Endothelial cell of umbilical vein (primary cell): ENCODE measurements around the gene BDP1. TPM values are rescaled to one million over a fixed set of nuclear protein-coding genes. Genes with fewer than 3 reads are reported as not detected.

Source experiments
- BruUV-seq: library from RNA; stranded (reverse); fragments of 400-500 nt; replicated peaks from 2 replicates; lab custom pipeline; 2021; lab: Mats Ljungman, UMichigan
- CTCF ChIA-PET: fragments of 300-600, 350-600 bp; sonication (Branson Sonifier 250); formaldehyde crosslinking; loops from one replicate; lab custom pipeline; 2021; ENCODE audit warnings: antibody characterized with exemption, inconsistent platforms; lab: Charles Lee
- POLR2A ChIA-PET: fragments of 300-600, 350-600 bp; sonication (Branson Sonifier 250); formaldehyde crosslinking; loops from one replicate; lab custom pipeline; 2021; ENCODE audit warnings: antibody characterized with exemption, inconsistent platforms; lab: Charles Lee
- DNase-seq: peaks from one replicate; pipeline ENCODE4 v3.0.0-alpha.2; 2011; ENCODE audit warnings: low read depth, low spot score
- FAIRE-seq: peaks from 2 replicates; lab custom pipeline; 2011; peaks lifted over from hg19 to GRCh38; lab: Jason Lieb, UNC
- H2AFZ ChIP-seq: 2 replicates; pipeline ENCODE4 v1.6.0; 2012; ENCODE audit warnings: low read depth, low read length, control low read depth, inconsistent platforms
- H3K27ac ChIP-seq: 2 replicates; pipeline ENCODE4 v1.5.1; 2011; ENCODE audit warnings: low read depth, mild to moderate bottlenecking, control low read depth, low read length, moderate library complexity; ENCODE audit not compliant: insufficient read depth
- H3K27me3 ChIP-seq, 2 experiments: 2 replicates each; pipeline versions ENCODE4 v1.6.0 to v1.6.1; 2011; ENCODE audit warnings: low read length in 2 of 2, mixed read lengths in 1 of 2; ENCODE audit not compliant: control insufficient read depth in 2 of 2, insufficient read depth in 2 of 2
- H3K36me3 ChIP-seq, 2 experiments: 2 replicates in 1 of 2; 3 replicates in 1 of 2; pipeline ENCODE4 v1.5.1; 2011; ENCODE audit warnings: low read length in 2 of 2, mild to moderate bottlenecking in 1 of 2, moderate library complexity in 1 of 2; ENCODE audit not compliant: control insufficient read depth in 2 of 2, insufficient read depth in 2 of 2; ENCODE audit errors: extremely low read depth in 1 of 2
- H3K4me1 ChIP-seq: 3 replicates; pipeline ENCODE4 v1.5.1; 2011; ENCODE audit warnings: mild to moderate bottlenecking, low read length; ENCODE audit not compliant: control insufficient read depth, insufficient read depth; ENCODE audit errors: extremely low read depth
- H3K4me2 ChIP-seq: 2 replicates; pipeline ENCODE4 v1.6.1; 2011; ENCODE audit warnings: low read length, control low read depth, mixed read lengths; ENCODE audit not compliant: insufficient read depth
- H3K4me3 ChIP-seq, 3 experiments: fragments of 200-600 bp in 1 of 3; sonication (generic), shearing (Covaris generic) in 1 of 3; replicated peaks in 1 of 3; 2 replicates each; pipeline ENCODE4 v1.5.1; 2011 to 2016; ENCODE audit warnings: control low read depth in 3 of 3, low read length in 3 of 3, mild to moderate bottlenecking in 2 of 3, inconsistent platforms in 1 of 3, low read depth in 1 of 3, moderate library complexity in 1 of 3; ENCODE audit not compliant: insufficient read depth in 1 of 3
- H3K79me2 ChIP-seq: 2 replicates; pipeline ENCODE4 v1.6.0; 2012; ENCODE audit warnings: low read length, inconsistent platforms; ENCODE audit not compliant: control insufficient read depth, insufficient read depth
- H3K9ac ChIP-seq: replicated peaks from 2 replicates; pipeline ENCODE3; 2011; ENCODE audit warnings: low read length, control low read depth; ENCODE audit not compliant: insufficient read depth; ENCODE audit errors: extremely low read depth
- H3K9me1 ChIP-seq: replicated peaks from 3 replicates; pipeline ENCODE4 v1.6.0; 2011; ENCODE audit warnings: mild to moderate bottlenecking, low read length; ENCODE audit not compliant: control insufficient read depth, insufficient read depth; ENCODE audit errors: extremely low read depth
- H3K9me3 ChIP-seq: replicated peaks from 2 replicates; pipeline ENCODE4 v1.5.1; 2012; ENCODE audit warnings: low read length, inconsistent platforms; ENCODE audit not compliant: control insufficient read depth, insufficient read depth
- H4K20me1 ChIP-seq: replicated peaks from 2 replicates; pipeline ENCODE3; 2011; ENCODE audit warnings: mild to moderate bottlenecking, low read length; ENCODE audit not compliant: control insufficient read depth, insufficient read depth; ENCODE audit errors: extremely low read depth
- EZH2 ChIP-seq: IDR thresholded peaks from 2 replicates; pipeline ENCODE4 v1.6.1; 2012; ENCODE audit warnings: borderline replicate concordance, low read depth, mild to moderate bottlenecking, moderate library complexity, low read length, inconsistent platforms; ENCODE audit not compliant: severe bottlenecking
- FOS ChIP-seq: IDR thresholded peaks from 2 replicates; pipeline ENCODE4 v1.6.1; 2011; ENCODE audit warnings: mild to moderate bottlenecking, low read length, moderate library complexity, borderline replicate concordance; ENCODE audit not compliant: insufficient read depth
- GATA2 ChIP-seq: IDR thresholded peaks from 2 replicates; pipeline ENCODE4 v1.7.0; 2011; ENCODE audit warnings: low read depth, mild to moderate bottlenecking, moderate library complexity, mixed read lengths, low read length; ENCODE audit not compliant: insufficient read length, insufficient read depth
- JUN ChIP-seq: IDR thresholded peaks from 2 replicates; pipeline ENCODE4 v1.6.1; 2011; ENCODE audit warnings: borderline replicate concordance, low read depth; ENCODE audit not compliant: insufficient read length, insufficient read depth
- MYC ChIP-seq: IDR thresholded peaks from one replicate; pipeline ENCODE4 v1.6.1; 2011; ENCODE audit warnings: mild to moderate bottlenecking, low read depth, low read length
- POLR2A ChIP-seq: IDR thresholded peaks from 2 replicates; pipeline ENCODE4 v1.6.1; 2012; ENCODE audit warnings: low read depth, mild to moderate bottlenecking, control low read depth, low read length
- POLR2AphosphoS5 ChIP-seq: IDR thresholded peaks from 2 replicates; pipeline ENCODE4 v1.6.1; 2012; ENCODE audit warnings: low read depth, mild to moderate bottlenecking, control low read depth, low read length, moderate library complexity; ENCODE audit not compliant: insufficient read depth
- dilution Hi-C: fragments of 300-500 bp; cut with MboI; formaldehyde crosslinking; loops from one replicate; pipeline ENCODE4 v1.15.0; 2019; ENCODE audit warnings: low sequenced_read_pairs; ENCODE audit not compliant: extremely low pct_ligation_motif_present
- intact Hi-C: fragments of 100-400 bp; cut with micrococcal nuclease; formaldehyde crosslinking; loops from one replicate; pipeline ENCODE4 v1.10.0; 2022
- polyA plus RNA-seq, 4 experiments: library from polyadenylated mRNA; depleted of rRNA in 3 of 4; stranded (reverse) in 3 of 4; unstranded in 1 of 4; fragments of >200 nt; gene quantifications; 2 replicates each; pipeline versions ENCODE4 v1.2.1 to v1.2.3, GENCODE V29; 2011 to 2012; ENCODE audit warnings: missing spikeins in 1 of 4
- total RNA-seq: library from RNA; stranded (reverse); gene quantifications from 2 replicates; pipeline ENCODE4 v1.2.3, GENCODE V29; 2021
- TF ChIP-seq, protein P1 (sequence below): IDR thresholded peaks from 2 replicates; pipeline ENCODE4 v1.6.1; 2011; ENCODE audit not compliant: insufficient read depth, insufficient read length
- TF ChIP-seq, protein P2 (sequence below), 2 donors: IDR thresholded peaks; 1 replicate in 1 of 2; 2 replicates in 1 of 2; pipeline ENCODE4 v1.5.1; 2011; ENCODE audit warnings: low read length in 2 of 2, mild to moderate bottlenecking in 2 of 2, moderate library complexity in 2 of 2, control low read depth in 1 of 2, inconsistent platforms in 1 of 2, low read depth in 1 of 2; ENCODE audit not compliant: insufficient read depth in 1 of 2; ENCODE audit errors: extremely low read depth in 1 of 2

BDP1 gene
- total and polyA plus RNA-seq, 2 donors (not counting 3 experiments of a cell fraction or from before 2014, with no cell fraction given), result 4.5 to 27.5 TPM

DNA sequence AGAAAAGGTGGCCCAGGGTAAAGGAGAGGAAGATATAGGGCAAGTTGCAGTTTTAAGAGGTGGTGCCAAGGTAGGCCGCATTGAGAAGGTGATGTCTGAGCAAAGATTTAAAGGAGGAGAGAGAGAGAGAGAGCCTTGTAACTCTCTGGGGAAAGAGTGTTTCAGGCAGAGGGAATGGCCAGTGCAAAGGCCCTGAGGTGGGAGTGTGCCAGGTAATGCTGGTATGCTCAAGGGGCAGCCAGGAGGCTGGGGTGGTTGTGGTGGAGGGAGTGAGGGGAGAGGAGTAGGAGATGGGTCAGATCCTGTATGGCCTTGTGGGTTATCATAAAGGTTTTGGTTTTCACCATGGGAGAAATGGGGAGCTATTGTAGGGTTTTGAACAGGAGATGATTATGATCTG lies 141.6 kb downstream of the BDP1 start:
- CTCF ChIA-PET, result no interaction called here
- peaks cover 0 to 7% of the 10 kb centered on the region in 2 experiments for H3K36me3 ChIP-seq
- no TSS peak for BruUV-seq
- H3K27ac ChIP-seq, result no peak overlapping the region
- DNase-seq (no peak), FAIRE-seq (no peak)
- H3K9me3 ChIP-seq, result no peaks in the 10 kb centered on the region
- H3K4me2 ChIP-seq, result no peak overlapping the region
- H3K79me2 ChIP-seq, result no peaks in the 10 kb centered on the region
- no peaks in the 10 kb centered on the region for H3K27me3 ChIP-seq
- no peaks in the 10 kb centered on the region for H4K20me1 ChIP-seq
- no peak overlapping the region for H3K9ac ChIP-seq
- H3K4me1 ChIP-seq, result peaks cover 24% of the 10 kb centered on the region
- H2AFZ ChIP-seq, result no peak overlapping the region
- POLR2A ChIA-PET, result no interaction called here
- intact Hi-C loops (no loop called here), dilution Hi-C loops (no loop called here)
- TF ChIP-seq JUN, result no peak
- no peaks in the 10 kb centered on the region for H3K9me1 ChIP-seq
- H3K4me3 ChIP-seq, result no peak overlapping the region

DNA sequence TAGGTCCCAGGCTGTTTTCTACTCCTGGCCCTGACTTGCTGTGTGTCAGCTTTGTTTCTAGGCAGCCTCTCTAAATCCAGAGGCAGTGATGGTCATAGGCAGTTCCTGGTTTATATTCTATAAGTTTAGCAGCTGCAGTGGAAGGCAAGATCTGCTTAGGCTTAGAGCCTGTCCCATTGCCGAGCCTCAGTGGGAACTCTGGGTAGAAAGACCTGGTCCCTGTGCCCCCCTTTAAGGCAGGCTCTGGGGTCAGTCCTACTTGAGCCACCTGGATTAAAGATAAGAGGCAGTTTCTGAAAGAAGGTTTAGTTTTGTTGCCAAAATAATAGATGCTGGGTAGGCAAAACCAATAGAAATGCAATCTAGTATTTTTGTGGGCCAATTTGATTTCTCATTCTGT lies 145.3 kb downstream of the BDP1 start:
- no peak overlapping the region for H3K4me3 ChIP-seq
- no peaks in the 10 kb centered on the region for H4K20me1 ChIP-seq
- POLR2A ChIA-PET, result interaction anchor here (2.3 kb wide), 1 partner anchor 13 kb away, joined by 8 read pairs; the partner anchor contains the start of gene MCCC2
- intact Hi-C loops, result loop anchor here (1.0 to 5.0 kb wide), 6 partner anchors 14 to 158 kb away; partner anchors contain the start of genes BDP1 and MCCC2
- no peak for DNase-seq
- CTCF ChIA-PET, result interaction anchor here (0.5 to 2.1 kb wide), 27 partner anchors 10 to 172 kb away, joined by 3 to 31 read pairs (median 5); partner anchors contain the start of gene MCCC2
- no peak for FAIRE-seq
- dilution Hi-C loops, result no loop called here
- H2AFZ ChIP-seq, result no peak overlapping the region
- peak overlapping the region; percentile 57 for H3K4me2 ChIP-seq
- no TSS peak for BruUV-seq
- no peaks in the 10 kb centered on the region for H3K27me3 ChIP-seq
- no peak for TF ChIP-seq JUN
- no peak for TF ChIP-seq GATA2
- no peak for TF ChIP-seq POLR2AphosphoS5
- TF ChIP-seq EZH2, result no peak
- no peak for TF ChIP-seq MYC
- TF ChIP-seq, protein P1, sequence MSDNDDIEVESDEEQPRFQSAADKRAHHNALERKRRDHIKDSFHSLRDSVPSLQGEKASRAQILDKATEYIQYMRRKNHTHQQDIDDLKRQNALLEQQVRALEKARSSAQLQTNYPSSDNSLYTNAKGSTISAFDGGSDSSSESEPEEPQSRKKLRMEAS, result no peak
- TF ChIP-seq POLR2A, result no peak
- TF ChIP-seq, protein P2, sequence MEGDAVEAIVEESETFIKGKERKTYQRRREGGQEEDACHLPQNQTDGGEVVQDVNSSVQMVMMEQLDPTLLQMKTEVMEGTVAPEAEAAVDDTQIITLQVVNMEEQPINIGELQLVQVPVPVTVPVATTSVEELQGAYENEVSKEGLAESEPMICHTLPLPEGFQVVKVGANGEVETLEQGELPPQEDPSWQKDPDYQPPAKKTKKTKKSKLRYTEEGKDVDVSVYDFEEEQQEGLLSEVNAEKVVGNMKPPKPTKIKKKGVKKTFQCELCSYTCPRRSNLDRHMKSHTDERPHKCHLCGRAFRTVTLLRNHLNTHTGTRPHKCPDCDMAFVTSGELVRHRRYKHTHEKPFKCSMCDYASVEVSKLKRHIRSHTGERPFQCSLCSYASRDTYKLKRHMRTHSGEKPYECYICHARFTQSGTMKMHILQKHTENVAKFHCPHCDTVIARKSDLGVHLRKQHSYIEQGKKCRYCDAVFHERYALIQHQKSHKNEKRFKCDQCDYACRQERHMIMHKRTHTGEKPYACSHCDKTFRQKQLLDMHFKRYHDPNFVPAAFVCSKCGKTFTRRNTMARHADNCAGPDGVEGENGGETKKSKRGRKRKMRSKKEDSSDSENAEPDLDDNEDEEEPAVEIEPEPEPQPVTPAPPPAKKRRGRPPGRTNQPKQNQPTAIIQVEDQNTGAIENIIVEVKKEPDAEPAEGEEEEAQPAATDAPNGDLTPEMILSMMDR (IDR thresholded peaks at IDR 0.05; ENCODE audit: extremely low read depth in 1 of 2, insufficient read depth in 1 of 2, low read depth in 1 of 2, low read length in 2 of 2), result no peak
- no peak for TF ChIP-seq FOS
- H3K36me3 ChIP-seq, result peaks cover 0 to 7% of the 10 kb centered on the region in 2 experiments
- peak overlapping the region; percentile 83 for H3K27ac ChIP-seq
- no peaks in the 10 kb centered on the region for H3K9me3 ChIP-seq
- peak overlapping the region; percentile 36 for H3K9ac ChIP-seq
- peaks cover 2% of the 10 kb centered on the region for H3K9me1 ChIP-seq
- no peaks in the 10 kb centered on the region for H3K79me2 ChIP-seq
- peaks cover 30% of the 10 kb centered on the region for H3K4me1 ChIP-seq
